Naive thymus-derived CD8-positive, alpha-beta T cell (primary cell): ENCODE results near the gene AGMO. TPM values are rescaled to one million over a fixed set of nuclear protein-coding genes. Genes with fewer than 3 reads are reported as not detected.

ENCODE experiments used
- ATAC-seq, 2 donors: fragments of 150-1000 bp; cut with Tn5 transposase in 1 of 2; sonication (Bioruptor Pico), chemical (Tn5 transposase) in 1 of 2; 1 replicate in 1 of 2; 2 replicates in 1 of 2; pipeline ENCODE4 v1.10.0; 2021; ENCODE audit warnings: mild to moderate bottlenecking in 2 of 2, moderate library complexity in 2 of 2
- POLR2A ChIA-PET: fragments of 350-600 bp; sonication (Branson Sonifier 250); formaldehyde crosslinking; loops from one replicate; lab custom pipeline; 2021; ENCODE audit warnings: antibody characterized with exemption; lab: Charles Lee
- DNase-seq, 10 donors: peaks; one replicate each; pipeline versions ENCODE4 v3.0.0 to v3.0.0-alpha.2; 2020 to 2022
- H3K27ac Mint-ChIP-seq, 10 donors: one replicate each; pipeline ENCODE4 v1.8.0; 2020 to 2022; ENCODE audit warnings: mild to moderate bottlenecking in 10 of 10, mixed read lengths in 10 of 10, moderate library complexity in 4 of 10, inconsistent platforms in 1 of 10
- H3K27me3 Mint-ChIP-seq, 5 donors: one replicate each; pipeline ENCODE4 v1.8.0; 2021 to 2022; ENCODE audit warnings: mixed read lengths in 5 of 5
- H3K36me3 Mint-ChIP-seq, 3 donors: one replicate each; pipeline ENCODE4 v1.8.0; 2020 to 2022; ENCODE audit warnings: mixed read lengths in 3 of 3, mild to moderate bottlenecking in 2 of 3, inconsistent platforms in 1 of 3
- H3K4me1 Mint-ChIP-seq, 4 donors: one replicate each; pipeline ENCODE4 v1.8.0; 2021 to 2022; ENCODE audit warnings: mixed read lengths in 4 of 4
- H3K4me3 Mint-ChIP-seq, 10 donors: one replicate each; pipeline ENCODE4 v1.8.0; 2020 to 2022; ENCODE audit warnings: mild to moderate bottlenecking in 10 of 10, mixed read lengths in 10 of 10, moderate library complexity in 6 of 10, inconsistent platforms in 1 of 10
- H3K9me3 Mint-ChIP-seq, 9 donors: one replicate each; pipeline ENCODE4 v1.8.0; 2020 to 2022; ENCODE audit warnings: mixed read lengths in 9 of 9, mild to moderate bottlenecking in 3 of 9, inconsistent platforms in 1 of 9, moderate library complexity in 1 of 9
- polyA plus RNA-seq, 3 donors: library from polyadenylated mRNA; unstranded; fragments of 300-500 nt; fragmentation: Illumina TruSeq; gene quantifications; one replicate each; pipeline ENCODE4 v1.2.3, GENCODE V29; 2021
- total RNA-seq, 8 experiments: library from RNA in 2 of 8; stranded (reverse) in 2 of 8; gene quantifications; one replicate each; pipeline ENCODE4 v1.2.3 and lab custom pipeline; 2021 to 2026

AGMO gene
- total RNA-seq (not detected), polyA plus RNA-seq (not detected), total RNA-seq (lab: John Stamatoyannopoulos, UW) (0 reads per million in 6 experiments)

DNA sequence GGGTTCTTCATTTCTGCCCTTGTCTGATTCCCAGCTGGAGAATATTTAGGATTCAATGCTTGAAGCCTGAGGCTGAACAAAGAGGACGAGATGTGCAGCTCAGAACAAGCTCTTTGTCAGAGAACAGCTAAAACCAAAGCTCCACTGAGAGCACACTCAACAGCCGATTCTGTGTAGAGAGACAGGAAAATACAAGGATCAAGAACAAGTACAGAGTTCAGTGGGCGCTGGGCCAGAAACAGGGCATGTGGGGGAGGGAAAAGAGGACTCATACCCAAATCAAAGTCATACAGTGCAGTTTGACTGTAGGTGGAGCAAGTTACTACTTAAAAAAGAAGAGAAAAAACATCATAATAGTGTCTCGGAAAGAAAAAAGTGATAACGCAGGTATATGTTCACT is at the start of gene AGMO:
AGMO (minus strand) TSS at position 181 of the 400 bp plus-strand sequence.
- Mint-ChIP-seq H3K27me3 (no peaks in the 10 kb centered on the region), H3K27ac (no peak within 1 kb of the TSS), H3K36me3 (no peaks in the 10 kb centered on the region), H3K4me1 (no peaks in the 10 kb centered on the region), H3K9me3 (peaks cover 0 to 10% (median 0%) of the 10 kb centered on the region in 9 donors), H3K4me3 (no peak within 1 kb of the TSS)
- no peak for DNase-seq
- POLR2A ChIA-PET, result no interaction called here
- ATAC-seq, result no peak

GRCh38 chr7:15610503-15610902 is 48.7 kb upstream of the AGMO start:
- no peak for ATAC-seq
- Mint-ChIP-seq H3K4me1 (no peaks in the 10 kb centered on the region), H3K27ac (no peak overlapping the region), H3K4me3 (no peak overlapping the region), H3K36me3 (no peaks in the 10 kb centered on the region), H3K9me3 (peaks cover 0 to 8% (median 2%) of the 10 kb centered on the region in 9 donors), H3K27me3 (no peaks in the 10 kb centered on the region)
- POLR2A ChIA-PET, result no interaction called here
- DNase-seq, result no peak

GRCh38 chr7:15609287-15609686 is 47.5 kb upstream of the AGMO start:
- Mint-ChIP-seq H3K4me1 (no peaks in the 10 kb centered on the region), H3K36me3 (no peaks in the 10 kb centered on the region), H3K9me3 (peaks cover 0 to 8% (median 2%) of the 10 kb centered on the region in 9 donors), H3K4me3 (no peak overlapping the region), H3K27ac (no peak overlapping the region), H3K27me3 (no peaks in the 10 kb centered on the region)
- ATAC-seq (no peak), DNase-seq (no peak)
- POLR2A ChIA-PET, result no interaction called here

DNA sequence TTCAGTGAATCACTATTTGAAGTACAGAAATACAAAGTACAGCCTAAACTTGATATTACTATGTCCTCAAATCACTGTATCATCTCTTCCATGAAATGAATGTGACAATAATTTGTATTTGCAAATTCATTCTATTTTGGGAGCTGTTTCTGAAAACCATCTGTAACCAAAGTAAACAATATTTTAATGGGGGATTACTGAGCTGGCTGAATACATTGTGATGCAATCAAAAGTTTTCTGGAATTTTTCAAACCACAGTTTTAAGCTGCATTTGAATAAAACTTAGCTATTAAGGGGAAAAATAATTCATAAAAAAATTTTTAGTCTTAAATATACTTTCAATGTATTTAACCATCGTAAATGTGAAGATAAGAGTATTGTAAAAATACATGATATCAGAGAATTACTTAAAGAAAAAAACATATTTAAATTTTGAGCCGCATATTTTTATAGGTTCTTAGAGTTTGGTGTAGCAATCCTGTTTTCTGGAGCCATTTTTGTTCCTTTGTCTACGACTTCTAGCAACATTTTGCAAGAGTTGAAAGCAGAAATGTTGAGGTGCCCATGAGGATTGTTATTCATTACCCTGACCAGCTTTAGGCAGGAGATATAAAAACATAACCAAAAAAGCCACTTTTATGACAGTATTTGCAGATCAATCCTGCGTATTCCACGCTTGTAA is 45.9 kb upstream of the AGMO start:
- H3K4me1 Mint-ChIP-seq, result no peaks in the 10 kb centered on the region
- H3K4me3 Mint-ChIP-seq, result no peak overlapping the region
- ATAC-seq, result no peak
- H3K36me3 Mint-ChIP-seq, result no peaks in the 10 kb centered on the region
- H3K9me3 Mint-ChIP-seq, result peaks cover 0 to 16% (median 6%) of the 10 kb centered on the region in 9 donors
- POLR2A ChIA-PET, result no interaction called here
- H3K27me3 Mint-ChIP-seq, result no peaks in the 10 kb centered on the region
- no peak overlapping the region for H3K27ac Mint-ChIP-seq
- no peak for DNase-seq

GRCh38 chr7:15606561-15606960 is 44.7 kb upstream of the AGMO start:
- H3K27me3 Mint-ChIP-seq, result no peaks in the 10 kb centered on the region
- POLR2A ChIA-PET, result no interaction called here
- H3K9me3 Mint-ChIP-seq, result peaks cover 0 to 15% (median 4%) of the 10 kb centered on the region in 9 donors
- no peaks in the 10 kb centered on the region for H3K36me3 Mint-ChIP-seq
- H3K4me1 Mint-ChIP-seq, result no peaks in the 10 kb centered on the region
- ATAC-seq (no peak), DNase-seq (no peak)
- no peak overlapping the region for H3K4me3 Mint-ChIP-seq
- no peak overlapping the region for H3K27ac Mint-ChIP-seq

DNA sequence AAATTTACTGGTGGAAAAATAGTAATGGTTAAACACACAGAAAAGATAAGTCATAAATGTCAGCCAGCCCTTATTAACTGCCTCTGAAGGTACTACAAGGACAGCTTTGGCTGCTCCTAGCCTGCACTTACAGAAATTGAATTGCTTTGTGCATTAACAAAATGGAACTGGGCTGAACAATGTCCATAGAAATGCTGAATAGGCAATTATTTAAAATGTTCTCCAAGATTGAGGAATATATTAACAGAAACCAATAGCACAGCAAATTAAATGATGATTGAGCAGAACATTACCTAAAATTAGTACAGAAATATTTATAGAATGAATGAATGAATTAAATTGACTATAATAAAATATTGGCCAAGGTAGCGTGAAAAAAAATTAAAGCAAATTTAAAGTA is 42.4 kb upstream of the AGMO start:
- Mint-ChIP-seq H3K4me1 (no peaks in the 10 kb centered on the region), H3K27ac (no peak overlapping the region), H3K9me3 (peaks cover 0 to 14% (median 5%) of the 10 kb centered on the region in 9 donors), H3K27me3 (no peaks in the 10 kb centered on the region), H3K36me3 (no peaks in the 10 kb centered on the region), H3K4me3 (no peak overlapping the region)
- ATAC-seq (no peak), DNase-seq (no peak)
- POLR2A ChIA-PET, result no interaction called here

DNA sequence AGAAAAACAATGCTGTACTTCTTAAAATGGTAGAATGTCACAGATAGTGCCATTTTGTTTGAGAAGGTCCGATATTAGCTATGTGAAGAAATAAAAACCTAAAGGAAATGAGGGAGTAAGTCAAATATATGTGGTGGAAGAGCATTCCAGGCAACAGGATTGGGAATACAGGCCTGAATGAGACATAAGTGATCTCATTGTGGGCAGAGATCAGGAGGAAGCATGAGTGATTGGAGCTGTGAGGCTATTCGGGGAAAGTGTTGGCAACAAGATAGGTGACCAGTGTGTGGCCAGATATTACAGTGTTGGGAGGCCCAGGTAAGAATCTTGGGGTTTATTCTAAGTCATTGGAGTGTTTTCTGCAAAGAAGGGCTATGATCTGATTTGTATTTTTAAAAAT is 41.3 kb upstream of the AGMO start:
- no peak overlapping the region for H3K4me3 Mint-ChIP-seq
- no peaks in the 10 kb centered on the region for H3K4me1 Mint-ChIP-seq
- DNase-seq, result no peak
- ATAC-seq, result no peak
- no peaks in the 10 kb centered on the region for H3K27me3 Mint-ChIP-seq
- H3K27ac Mint-ChIP-seq, result no peak overlapping the region
- POLR2A ChIA-PET, result no interaction called here
- H3K9me3 Mint-ChIP-seq, result peaks cover 0 to 14% (median 5%) of the 10 kb centered on the region in 9 donors
- H3K36me3 Mint-ChIP-seq, result no peaks in the 10 kb centered on the region

GRCh38 chr7:15602236-15602635 is 40.4 kb upstream of the AGMO start:
- POLR2A ChIA-PET, result no interaction called here

GRCh38 chr7:15601175-15601574 is 39.4 kb upstream of the AGMO start:
- no peak for ATAC-seq

More at GRCh38 chr7:15602236-15602635, 40.4 kb upstream of the AGMO start:
- ATAC-seq, result no peak
- Mint-ChIP-seq H3K36me3 (no peaks in the 10 kb centered on the region), H3K27ac (no peak overlapping the region), H3K4me3 (no peak overlapping the region), H3K27me3 (no peaks in the 10 kb centered on the region), H3K4me1 (no peaks in the 10 kb centered on the region), H3K9me3 (peaks cover 0 to 14% (median 5%) of the 10 kb centered on the region in 9 donors)
- no peak for DNase-seq

GRCh38 chr7:15600298-15600697 is 38.5 kb upstream of the AGMO start:
- POLR2A ChIA-PET, result no interaction called here
- Mint-ChIP-seq H3K27me3 (no peaks in the 10 kb centered on the region), H3K27ac (no peak overlapping the region), H3K4me1 (no peaks in the 10 kb centered on the region), H3K9me3 (peaks cover 0 to 19% (median 5%) of the 10 kb centered on the region in 9 donors), H3K36me3 (no peaks in the 10 kb centered on the region), H3K4me3 (no peak overlapping the region)
- DNase-seq, result no peak
- ATAC-seq, result no peak

More at GRCh38 chr7:15601175-15601574, 39.4 kb upstream of the AGMO start:
- no peak for DNase-seq
- POLR2A ChIA-PET, result no interaction called here
- H3K27ac Mint-ChIP-seq, result no peak overlapping the region
- no peaks in the 10 kb centered on the region for H3K27me3 Mint-ChIP-seq
- no peak overlapping the region for H3K4me3 Mint-ChIP-seq
- H3K9me3 Mint-ChIP-seq, result peaks cover 0 to 19% (median 5%) of the 10 kb centered on the region in 9 donors
- no peaks in the 10 kb centered on the region for H3K4me1 Mint-ChIP-seq
- H3K36me3 Mint-ChIP-seq, result no peaks in the 10 kb centered on the region

GRCh38 chr7:15594461-15594860 is 32.6 kb upstream of the AGMO start:
- Mint-ChIP-seq H3K27ac (no peak overlapping the region), H3K4me1 (no peaks in the 10 kb centered on the region), H3K36me3 (no peaks in the 10 kb centered on the region), H3K9me3 (peaks cover 0 to 24% (median 2%) of the 10 kb centered on the region in 9 donors), H3K4me3 (no peak overlapping the region), H3K27me3 (no peaks in the 10 kb centered on the region)
- no peak for ATAC-seq
- no peak for DNase-seq
- POLR2A ChIA-PET, result no interaction called here

DNA sequence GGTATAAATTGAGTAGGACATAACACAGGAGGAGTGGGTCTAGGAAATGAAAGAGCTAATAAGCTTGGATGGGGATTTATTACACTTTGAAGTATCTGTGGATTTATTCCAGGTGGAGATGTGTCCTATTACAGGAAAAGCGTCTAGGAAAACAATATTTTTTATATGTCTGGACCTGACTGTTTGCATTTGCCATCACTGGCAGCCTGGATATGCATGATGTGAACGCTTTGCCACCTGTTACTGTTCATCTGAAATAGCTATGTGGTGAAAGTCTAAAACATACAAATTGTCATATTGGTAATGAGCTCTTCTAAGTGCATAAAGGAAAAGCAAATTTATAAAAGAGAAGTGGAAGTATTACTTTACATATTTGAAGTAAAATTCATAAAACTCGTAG is 31.6 kb upstream of the AGMO start:
- H3K4me3 Mint-ChIP-seq, result no peak overlapping the region
- H3K36me3 Mint-ChIP-seq, result no peaks in the 10 kb centered on the region
- no peak overlapping the region for H3K27ac Mint-ChIP-seq
- DNase-seq (no peak), ATAC-seq (no peak)
- POLR2A ChIA-PET, result no interaction called here
- H3K27me3 Mint-ChIP-seq, result no peaks in the 10 kb centered on the region
- H3K9me3 Mint-ChIP-seq, result peaks cover 0 to 30% (median 2%) of the 10 kb centered on the region in 9 donors
- no peaks in the 10 kb centered on the region for H3K4me1 Mint-ChIP-seq

DNA sequence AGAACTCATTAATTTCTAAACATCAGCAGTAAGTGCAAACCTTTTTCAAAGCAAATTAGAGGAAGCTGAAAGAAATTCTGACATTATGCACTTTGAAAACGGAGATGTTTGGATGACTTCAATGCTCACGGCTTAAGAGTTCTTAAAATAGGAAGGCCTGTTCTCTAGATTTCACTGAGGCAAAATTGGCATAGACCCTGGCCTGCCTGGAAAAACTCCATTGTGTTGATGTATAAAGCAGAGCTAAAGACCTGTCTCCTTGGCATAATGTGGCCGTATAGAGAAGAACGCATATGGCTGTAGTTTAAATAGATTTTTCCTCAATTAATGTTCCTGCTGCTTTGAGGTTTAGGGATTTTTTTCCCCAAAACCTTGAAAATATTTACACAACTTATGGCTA is 24.5 kb upstream of the AGMO start:
- no peak overlapping the region for H3K4me3 Mint-ChIP-seq
- no peak overlapping the region for H3K27ac Mint-ChIP-seq
- no peak for DNase-seq
- no peak for ATAC-seq
- no peaks in the 10 kb centered on the region for H3K36me3 Mint-ChIP-seq
- peaks cover 0 to 21% (median 11%) of the 10 kb centered on the region in 9 donors for H3K9me3 Mint-ChIP-seq
- H3K27me3 Mint-ChIP-seq, result no peaks in the 10 kb centered on the region
- POLR2A ChIA-PET, result no interaction called here
- H3K4me1 Mint-ChIP-seq, result no peaks in the 10 kb centered on the region

- Mint-ChIP-seq H3K4me3 (no peak overlapping the region), H3K9me3 (peaks cover 0 to 17% (median 11%) of the 10 kb centered on the region in 9 donors), H3K27ac (no peak overlapping the region), H3K4me1 (no peaks in the 10 kb centered on the region), H3K27me3 (no peaks in the 10 kb centered on the region), H3K36me3 (no peaks in the 10 kb centered on the region)
- POLR2A ChIA-PET, result no interaction called here
- no peak for DNase-seq
- ATAC-seq, result no peak
Observed at GRCh38 chr7:15584575-15584974, 22.8 kb upstream of the AGMO start.
